NCI-H345 treated with DMSO at 0.1 percent for 48 hours (cell line): ENCODE measurements around the gene PET100.

Experiments used
- DNase-seq: peaks from one replicate; lab custom pipeline; 2025; ENCODE audit not compliant: unreplicated experiment; lab: John Stamatoyannopoulos, UW

Gene PET100

GRCh38 chr19:7647156-7647555 lies 17.6 kb downstream of the PET100 start:
- DNase-seq, result no peak

GRCh38 chr19:7648265-7649014 lies 18.8 kb downstream of the PET100 start:
- no peak for DNase-seq

DNA sequence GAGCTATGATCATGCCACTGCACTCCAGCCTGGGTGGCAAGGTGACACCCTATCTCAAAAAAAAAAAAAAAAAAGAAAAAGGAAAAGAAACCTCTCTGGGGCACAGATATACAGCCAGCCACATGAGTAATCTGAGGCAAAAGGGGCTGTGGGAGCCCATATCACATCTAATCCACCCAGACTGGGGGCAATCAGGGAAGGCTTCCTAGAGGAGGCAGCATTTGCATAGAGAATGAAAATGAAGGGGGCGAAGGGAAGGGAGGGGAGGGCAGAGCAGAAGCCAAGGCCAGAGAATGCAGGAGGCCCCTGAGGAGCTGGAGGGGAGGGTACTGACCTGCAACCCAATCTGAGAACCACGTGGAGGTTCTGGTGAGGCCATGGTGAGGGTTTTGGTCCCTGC lies 20.6 kb downstream of the PET100 start:
- no peak for DNase-seq

DNA sequence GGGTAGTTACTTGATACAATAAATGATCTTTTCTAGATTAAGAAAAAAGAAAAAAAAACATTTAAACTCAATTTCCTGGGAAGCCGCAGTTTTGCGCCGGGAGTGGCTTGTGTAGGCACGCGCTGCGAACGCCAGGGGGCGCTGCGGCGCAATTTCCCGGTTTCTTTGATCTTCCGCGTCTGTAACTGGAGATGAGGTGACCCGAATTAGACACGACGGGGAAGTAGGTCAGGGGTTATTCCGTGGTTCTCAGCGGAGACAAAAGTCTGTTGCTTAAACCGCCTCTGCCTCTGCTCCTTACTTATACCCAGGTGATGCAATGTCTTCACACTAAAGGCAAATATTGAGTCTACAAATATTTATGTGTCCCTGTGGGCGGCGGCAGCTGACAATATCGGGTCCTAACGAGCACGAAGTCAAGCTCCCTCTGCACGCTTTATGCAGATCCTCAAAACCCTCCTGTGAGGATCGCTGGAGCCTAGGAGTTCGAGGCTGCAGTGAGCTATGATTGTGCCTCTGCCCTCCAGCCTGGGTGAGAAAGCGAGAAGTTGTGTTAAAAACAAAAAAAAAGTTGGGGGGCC lies 22.6 kb downstream of the PET100 start:
- peak; percentile 54 for DNase-seq

- no peak for DNase-seq
Measured at GRCh38 chr19:7654401-7654800, 24.8 kb downstream of the PET100 start.

DNA sequence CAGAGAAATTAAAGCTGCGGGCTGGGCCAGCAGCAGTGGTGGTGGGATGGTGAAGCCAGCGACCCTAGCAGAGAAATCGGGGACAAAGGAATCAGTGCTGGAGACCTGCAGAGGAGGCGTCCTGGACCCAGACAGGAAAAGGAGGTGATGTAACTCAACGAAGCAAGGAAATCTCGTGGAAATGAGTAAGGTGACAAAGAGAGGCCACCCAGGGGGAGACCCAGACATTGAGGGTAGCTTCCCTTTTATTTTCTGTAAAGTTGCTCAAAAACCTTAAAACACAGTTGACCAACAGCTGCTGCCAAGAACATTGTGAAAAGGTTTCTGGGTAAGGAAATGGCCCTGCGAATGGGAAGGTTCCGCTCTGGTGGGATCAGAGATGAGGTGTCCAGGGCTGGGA lies 26.0 kb downstream of the PET100 start:
- DNase-seq, result no peak

DNA sequence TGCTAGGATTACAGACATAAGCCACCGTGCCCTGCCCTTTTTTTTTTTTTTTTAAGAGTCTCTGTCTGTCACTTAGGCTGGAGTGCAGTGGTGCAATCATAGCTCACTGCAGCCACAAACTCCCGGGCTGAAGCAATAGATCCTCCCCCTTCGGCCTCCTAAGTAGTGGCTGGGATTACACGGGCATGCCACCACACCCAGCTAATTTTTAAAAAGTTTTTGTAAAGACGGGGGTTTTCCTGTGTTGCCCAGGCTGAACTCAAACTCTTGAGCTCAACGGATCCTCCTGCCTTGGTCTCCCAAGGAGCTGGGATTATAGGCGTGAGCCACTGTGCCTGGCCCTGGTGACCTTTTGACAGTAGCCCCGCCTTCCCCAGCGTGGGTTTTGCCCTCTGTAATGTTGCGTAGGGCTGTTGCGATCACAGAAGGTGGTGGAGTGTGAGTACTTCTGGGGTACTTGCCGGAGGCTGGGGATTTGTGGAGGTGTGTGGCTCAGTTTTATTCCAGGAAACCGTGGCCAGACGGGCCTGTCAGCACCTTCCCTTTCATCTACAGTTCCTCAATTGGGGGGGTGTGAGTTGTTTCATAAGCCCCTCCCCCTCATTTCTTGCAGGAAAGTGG lies 27.6 kb downstream of the PET100 start:
- DNase-seq, result no peak

DNA sequence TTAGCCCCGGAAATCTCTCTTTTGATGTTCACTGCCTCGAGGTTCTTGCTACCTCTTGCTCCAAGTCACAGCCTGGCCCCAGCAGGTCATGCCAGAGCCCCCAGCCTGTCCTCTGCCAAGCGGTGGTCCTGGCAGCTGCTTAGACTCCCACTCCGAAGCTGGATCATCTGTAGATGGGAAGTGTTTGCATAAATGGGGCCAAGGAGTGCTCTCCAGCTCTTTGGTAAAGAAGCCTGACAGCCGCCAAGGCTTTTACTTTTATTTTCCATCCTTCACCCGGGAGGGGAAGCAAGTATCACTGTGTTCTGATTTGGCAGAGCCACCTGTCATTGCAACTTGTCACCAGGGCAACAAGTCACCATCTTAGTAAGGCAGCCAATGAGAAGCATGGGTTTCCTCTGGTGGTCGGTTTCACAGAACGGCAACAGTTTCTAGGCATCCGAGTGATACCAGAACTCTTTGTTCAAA lies 28.7 kb downstream of the PET100 start:
- DNase-seq, result no peak

- DNase-seq, result no peak
Measured at GRCh38 chr19:7661744-7662538, 32.3 kb downstream of the PET100 start.

GRCh38 chr19:7662657-7663056 lies 33.1 kb downstream of the PET100 start:
- no peak for DNase-seq

DNA sequence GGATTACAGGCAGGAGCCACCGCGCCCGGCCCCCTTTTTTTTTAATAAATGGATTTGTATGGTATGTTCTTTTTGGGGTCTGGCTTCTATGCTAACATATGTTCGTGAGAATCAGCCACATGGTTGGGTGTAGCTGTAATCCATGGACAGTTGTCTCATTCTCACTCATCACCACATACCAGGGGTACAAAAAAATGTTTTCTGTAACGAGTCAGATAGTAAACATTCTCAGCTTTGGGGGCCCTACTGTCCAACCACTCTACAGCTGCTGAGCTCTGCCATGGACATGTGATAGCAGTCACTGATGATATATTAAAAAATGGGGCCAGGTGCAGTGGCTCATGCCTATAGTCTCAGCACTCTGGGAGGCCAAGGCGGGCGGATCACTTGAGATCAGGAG lies 34.1 kb downstream of the PET100 start:
- DNase-seq, result no peak

DNA sequence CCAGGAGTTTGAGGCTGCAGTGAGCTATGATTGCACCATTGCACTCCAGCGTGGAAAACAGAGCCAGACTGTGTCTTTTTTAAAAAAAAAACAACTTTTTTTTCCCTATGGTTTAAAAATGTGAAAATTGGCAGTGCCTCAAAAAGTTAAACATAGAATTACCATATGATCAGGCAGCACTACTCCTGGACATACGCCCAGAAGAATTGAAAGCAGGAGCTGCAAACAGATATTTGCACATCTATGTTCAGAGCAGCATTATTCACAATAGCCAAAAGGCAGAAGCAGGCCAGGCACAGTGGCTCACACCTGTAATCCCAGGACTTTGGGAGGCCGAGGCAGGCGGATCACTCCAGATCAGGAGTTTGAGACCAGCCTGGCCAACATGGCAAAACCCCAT lies 35.5 kb downstream of the PET100 start:
- no peak for DNase-seq

GRCh38 chr19:7668842-7669241 lies 39.2 kb downstream of the PET100 start, which contains the start of gene RETN:
Gene RETN (plus strand): TSS chr19:7669049. CDS start chr19:7669327, 278 bp downstream.
- DNase-seq, result no peak

DNA sequence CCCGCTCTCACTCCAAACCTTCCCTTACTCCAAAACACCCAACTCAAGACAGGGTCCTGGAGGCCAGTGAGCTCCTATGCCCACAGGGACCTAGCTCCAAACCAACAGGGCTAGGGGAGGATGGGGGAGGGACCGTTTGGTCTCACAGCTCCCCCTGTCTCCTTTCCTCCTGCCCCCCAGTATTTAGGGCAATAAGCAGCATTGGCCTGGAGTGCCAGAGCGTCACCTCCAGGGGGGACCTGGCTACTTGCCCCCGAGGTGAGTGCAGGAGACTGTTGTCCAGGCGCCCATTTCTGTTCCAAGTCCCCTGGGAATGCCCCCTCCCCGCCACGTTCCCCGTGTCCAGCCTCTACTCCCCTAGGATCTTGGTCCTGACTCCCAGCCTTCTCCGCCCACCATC lies 40.0 kb downstream of the PET100 start:
- no peak for DNase-seq

DNA sequence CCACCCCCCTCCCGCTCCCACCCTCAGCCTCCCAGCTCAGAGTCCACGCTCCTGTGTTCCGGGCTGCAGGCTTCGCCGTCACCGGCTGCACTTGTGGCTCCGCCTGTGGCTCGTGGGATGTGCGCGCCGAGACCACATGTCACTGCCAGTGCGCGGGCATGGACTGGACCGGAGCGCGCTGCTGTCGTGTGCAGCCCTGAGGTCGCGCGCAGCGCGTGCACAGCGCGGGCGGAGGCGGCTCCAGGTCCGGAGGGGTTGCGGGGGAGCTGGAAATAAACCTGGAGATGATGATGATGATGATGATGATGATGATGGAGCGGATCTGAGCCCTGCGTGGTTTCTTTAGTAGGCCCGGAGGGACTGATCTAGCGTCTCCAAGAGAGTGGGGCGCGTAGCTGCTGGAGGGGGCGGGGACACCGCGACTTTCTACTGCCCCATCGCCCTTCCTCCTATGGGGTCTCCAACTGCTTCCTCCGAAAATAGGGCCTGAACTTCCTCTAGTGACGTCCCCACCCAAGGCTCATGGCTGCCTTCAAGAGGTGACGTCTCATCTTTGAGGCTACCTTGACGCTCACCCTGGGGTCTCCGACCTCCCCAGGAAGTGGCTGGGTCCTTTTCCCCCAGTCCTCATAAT lies 40.7 kb downstream of the PET100 start:
- DNase-seq, result no peak

- DNase-seq, result no peak
Measured at GRCh38 chr19:7670790-7671189, 41.2 kb downstream of the PET100 start.

GRCh38 chr19:7672522-7672921 lies 42.9 kb downstream of the PET100 start:
- no peak for DNase-seq

DNA sequence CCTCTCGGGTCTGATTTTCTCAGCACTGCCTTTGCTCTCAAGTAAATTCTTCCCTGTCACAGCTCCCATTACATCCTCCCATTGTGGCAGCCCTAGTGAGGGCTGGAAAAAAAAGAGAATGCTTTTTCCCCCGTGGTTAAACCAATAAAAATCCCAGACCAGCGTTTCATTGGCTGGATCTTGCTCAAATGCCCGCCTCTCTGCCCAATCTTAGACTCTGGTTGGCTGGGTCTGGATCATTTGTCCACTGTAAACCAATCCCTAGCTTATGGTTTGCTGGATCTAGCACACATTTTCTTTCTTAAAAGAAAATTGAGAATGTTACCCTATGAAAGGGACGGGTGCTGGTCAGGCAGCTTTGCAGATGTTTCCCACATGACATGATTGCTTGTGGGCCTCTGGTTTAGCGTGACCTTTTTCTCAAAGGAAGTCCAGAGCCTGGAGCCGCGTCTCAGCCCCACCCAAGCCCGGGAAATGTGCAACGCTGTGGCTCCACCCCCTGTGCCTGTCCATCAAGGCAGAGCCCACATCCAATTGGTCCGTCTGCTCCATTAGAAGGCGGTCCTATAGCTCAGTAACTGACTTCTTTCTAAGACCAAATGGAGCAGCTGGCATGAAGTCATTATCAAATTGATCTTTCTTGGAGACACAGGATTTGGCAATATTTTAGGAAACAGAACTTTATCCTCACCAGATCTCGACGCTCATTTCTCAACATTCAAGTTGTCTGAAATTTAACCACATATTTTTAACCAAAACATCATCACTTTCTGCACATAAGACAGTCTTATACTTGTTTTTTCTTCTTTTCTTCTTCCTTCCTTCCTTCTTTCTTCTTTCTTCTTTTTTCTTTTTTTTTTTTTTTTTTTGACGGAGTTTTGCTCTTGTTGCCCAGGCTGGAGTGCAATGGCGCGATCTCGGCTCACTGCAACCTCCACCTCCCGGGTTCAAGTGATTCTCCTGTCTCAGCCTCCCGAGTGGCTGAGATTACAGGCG lies 44.7 kb downstream of the PET100 start:
- no peak for DNase-seq

- DNase-seq, result no peak
Measured at GRCh38 chr19:7676376-7676775, 46.8 kb downstream of the PET100 start.

GRCh38 chr19:7676854-7677253 lies 47.3 kb downstream of the PET100 start, which contains the start of gene MCEMP1:
Gene MCEMP1 (plus strand): TSS chr19:7677090. CDS start chr19:7677121, 31 bp downstream.
- DNase-seq, result no peak
